Putamen (tissue), 1 donor: ENCODE data around the gene MASP1.

Experiments
- DNase-seq: peaks from one replicate; pipeline ENCODE4 v3.0.0-alpha.2; 2016; ENCODE audit warnings: low spot score

MASP1 gene

GRCh38 chr3:187186801-187187421 is 104.6 kb downstream of the MASP1 start:
- DNase-seq: no peak

DNA sequence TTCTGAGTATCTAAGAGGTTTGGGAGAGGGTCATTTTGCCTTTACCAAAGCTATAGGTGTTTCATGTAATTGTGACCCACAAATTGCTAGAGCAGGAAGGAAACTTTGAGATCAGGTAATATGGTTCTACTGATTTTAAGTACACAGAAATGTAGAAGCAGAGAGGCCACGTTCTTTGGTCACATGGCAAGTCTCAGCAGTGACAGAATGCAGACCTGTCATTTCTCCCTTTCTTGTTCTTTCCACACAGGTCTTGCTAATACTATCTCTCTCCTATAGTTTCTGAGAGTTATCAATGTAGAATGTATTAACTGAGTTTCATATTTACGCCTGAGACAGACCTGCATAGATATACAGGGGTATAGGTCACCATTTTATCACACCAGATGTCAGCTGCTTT is 105.2 kb downstream of the MASP1 start:
- no peak for DNase-seq

DNA sequence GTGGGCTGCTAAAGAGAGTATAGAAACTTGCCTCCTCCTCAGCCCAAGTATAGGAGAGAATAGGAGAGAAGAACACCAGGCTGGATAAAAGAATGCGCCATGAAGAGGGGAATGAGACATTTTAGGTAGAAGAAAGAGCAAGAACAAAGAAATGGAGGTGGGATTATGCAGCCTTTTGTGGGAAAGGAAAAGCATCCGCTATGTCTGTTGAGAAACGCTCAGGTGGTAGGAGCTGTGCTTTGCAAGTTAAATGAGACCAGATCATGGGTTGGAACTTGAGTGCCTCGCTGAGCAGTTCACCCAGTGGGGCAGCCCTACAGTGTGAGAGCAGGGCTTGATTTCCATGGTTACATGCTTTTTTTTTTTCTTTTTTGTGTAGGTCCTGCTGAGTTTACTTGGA is 105.8 kb downstream of the MASP1 start:
- DNase-seq: no peak
